LNCaP clone FGC (cell line): ENCODE data around the gene SIRT7.

Experiments
- DNase-seq: peaks from one replicate; pipeline ENCODE4 v3.0.0-alpha.2; 2011; ENCODE audit warnings: low read depth
- H3K4me3 ChIP-seq: 2 replicates; pipeline ENCODE4 v1.5.1; 2011; ENCODE audit warnings: mild to moderate bottlenecking, low read depth, low read length, control low read depth
- CTCF ChIP-seq: IDR thresholded peaks from 2 replicates; pipeline ENCODE4 v1.5.1; 2012; ENCODE audit warnings: mild to moderate bottlenecking; ENCODE audit not compliant: control insufficient read depth, insufficient read depth; ENCODE audit errors: extremely low read depth

Gene SIRT7

GRCh38 chr17:81952792-81953228 is 34.8 kb upstream of the SIRT7 start:
- no peak for TF ChIP-seq CTCF
- DNase-seq = no peak
- H3K4me3 ChIP-seq = no peak overlapping the region

GRCh38 chr17:81951785-81952684 is 34.1 kb upstream of the SIRT7 start:
- no peak overlapping the region for H3K4me3 ChIP-seq
- no peak for DNase-seq
- TF ChIP-seq CTCF = no peak

GRCh38 chr17:81950501-81950900 is 32.5 kb upstream of the SIRT7 start:
- DNase-seq = no peak
- H3K4me3 ChIP-seq = no peak overlapping the region
- no peak for TF ChIP-seq CTCF

GRCh38 chr17:81948635-81949378 is 30.8 kb upstream of the SIRT7 start:
- DNase-seq = no peak
- TF ChIP-seq CTCF = no peak
- H3K4me3 ChIP-seq = no peak overlapping the region

- no peak for TF ChIP-seq CTCF
- no peak within 1 kb of the TSS for H3K4me3 ChIP-seq
- DNase-seq = no peak
Measured at GRCh38 chr17:81947189-81947588, 29.2 kb upstream of the SIRT7 start, which contains the start of gene MYADML2. MYADML2 (minus strand) TSS chr17:81947233; CDS start chr17:81941741, 5,492 bp downstream.

- H3K4me3 ChIP-seq = no peak overlapping the region
- DNase-seq = no peak
- no peak for TF ChIP-seq CTCF
Measured at GRCh38 chr17:81944858-81945257, 26.9 kb upstream of the SIRT7 start.
